Thymus (tissue), 11 donors: ENCODE results near the gene SEZ6L. TPM values are rescaled to one million over a fixed set of nuclear protein-coding genes. Genes with fewer than 3 reads are reported as not detected.

Source experiments
- DNase-seq, 9 donors: peaks; one replicate each; pipeline ENCODE4 v3.0.0-alpha.2; 2013; ENCODE audit warnings: low spot score in 9 of 9, low read depth in 6 of 9, missing footprints in 1 of 9
- H3K27ac ChIP-seq, 2 donors: one replicate each; pipeline ENCODE4 v1.5.1; 2013; ENCODE audit warnings: control low read depth in 1 of 2, low read depth in 1 of 2, low read length in 1 of 2, mild to moderate bottlenecking in 1 of 2, moderate library complexity in 1 of 2
- H3K27me3 ChIP-seq, 2 donors: one replicate each; pipeline ENCODE4 v1.5.1; 2013; ENCODE audit warnings: low read length in 1 of 2; ENCODE audit not compliant: control insufficient read depth in 2 of 2, insufficient read depth in 1 of 2
- H3K36me3 ChIP-seq, 2 donors: one replicate each; pipeline ENCODE4 v1.5.1; 2013; ENCODE audit warnings: low read length in 1 of 2, mild to moderate bottlenecking in 1 of 2, moderate library complexity in 1 of 2; ENCODE audit not compliant: control insufficient read depth in 2 of 2, insufficient read depth in 2 of 2
- H3K4me1 ChIP-seq, 2 donors: one replicate each; pipeline ENCODE4 v1.5.1; 2013; ENCODE audit warnings: low read length in 2 of 2; ENCODE audit not compliant: control insufficient read depth in 2 of 2, insufficient read depth in 2 of 2
- H3K4me3 ChIP-seq, 2 donors: one replicate each; pipeline ENCODE4 v1.5.1; 2013; ENCODE audit warnings: low read length in 2 of 2, control low read depth in 1 of 2, mild to moderate bottlenecking in 1 of 2
- H3K9me3 ChIP-seq, 2 donors: one replicate each; pipeline ENCODE4 v1.5.1; 2013; ENCODE audit warnings: low read length in 1 of 2, mild to moderate bottlenecking in 1 of 2; ENCODE audit not compliant: control insufficient read depth in 2 of 2, insufficient read depth in 1 of 2
- WGBS: extraction: QIAGEN DNeasy Blood & Tissue Kit; methylation state at CpG from one replicate; pipeline ENCODE4 v1.1.7; 2013; 5-methylcytosine and 5-hydroxymethylcytosine counted together
- polyA plus RNA-seq: library from polyadenylated mRNA; stranded (reverse); fragments of 200-250 nt; gene quantifications from one replicate; pipeline ENCODE4 v1.2.3, GENCODE V29; 2013
- total RNA-seq: library from RNA; stranded (reverse); fragments of 120-200 nt; gene quantifications from one replicate; pipeline ENCODE4 v1.2.4, GENCODE V29; 2013
- donor health status: healthy.

Gene SEZ6L
- total and polyA plus RNA-seq, 2 donors = 0.37 to 0.90 TPM

- no peak for DNase-seq
- Histone ChIP-seq H3K36me3 (no peaks in the 10 kb centered on the region), H3K27me3 (peaks cover 0 to 6% of the 10 kb centered on the region in 2 donors), H3K4me3 (no peak overlapping the region), H3K4me1 (no peaks in the 10 kb centered on the region), H3K9me3 (no peaks in the 10 kb centered on the region), H3K27ac (no peak overlapping the region)
- WGBS = 80% methylated on average over 9 of the region's 9 CpGs
Measured at GRCh38 chr22:26416670-26417276, 247.5 kb downstream of the SEZ6L start.

GRCh38 chr22:26417406-26417805, 248.1 kb downstream of the SEZ6L start:
- Histone ChIP-seq H3K36me3 (no peaks in the 10 kb centered on the region), H3K9me3 (no peaks in the 10 kb centered on the region), H3K4me3 (no peak overlapping the region), H3K27me3 (peaks cover 0 to 6% of the 10 kb centered on the region in 2 donors), H3K4me1 (no peaks in the 10 kb centered on the region), H3K27ac (no peak overlapping the region)
- WGBS = 94% methylated on average over 3 of the region's 3 CpGs
- no peak for DNase-seq

GRCh38 chr22:26418620-26419019, 249.4 kb downstream of the SEZ6L start:
- Histone ChIP-seq H3K27me3 (peaks cover 0 to 6% of the 10 kb centered on the region in 2 donors), H3K4me3 (no peak overlapping the region)
- WGBS = 80% methylated on average over 3 of the region's 3 CpGs

GRCh38 chr22:26426924-26427323, 257.7 kb downstream of the SEZ6L start:
- H3K27me3 ChIP-seq = peaks cover 7 to 27% of the 10 kb centered on the region in 2 donors
- DNase-seq = no peak

More at GRCh38 chr22:26418620-26419019, 249.4 kb downstream of the SEZ6L start:
- Histone ChIP-seq H3K36me3 (no peaks in the 10 kb centered on the region), H3K9me3 (peaks cover 0 to 1% of the 10 kb centered on the region in 2 donors), H3K4me1 (no peaks in the 10 kb centered on the region), H3K27ac (no peak overlapping the region)
- DNase-seq = no peak

GRCh38 chr22:26428515-26429457, 259.5 kb downstream of the SEZ6L start, which contains the start of gene ASPHD2:
Gene ASPHD2, plus strand, starts transcription at chr22:26429260. Its CDS starts 4,356 bp downstream, at chr22:26433616.
- peaks cover 7 to 27% of the 10 kb centered on the region in 2 donors for H3K27me3 ChIP-seq
- H3K36me3 ChIP-seq = peaks cover 0 to 3% of the 10 kb centered on the region in 2 donors
- WGBS = under 1% methylated on average over 96 of the region's 96 CpGs
- H3K4me3 ChIP-seq = peak within 1 kb of the TSS; percentile 83
- peak within 1 kb of the TSS; percentile 93 to 98 for H3K27ac ChIP-seq
- H3K9me3 ChIP-seq = peaks cover 0 to 4% of the 10 kb centered on the region in 2 donors
- peaks cover 13 to 14% of the 10 kb centered on the region in 2 donors for H3K4me1 ChIP-seq
- peak; percentile 66 to 91 (median 74) for DNase-seq

More at GRCh38 chr22:26426924-26427323, 257.7 kb downstream of the SEZ6L start:
- Histone ChIP-seq H3K4me3 (no peak overlapping the region), H3K36me3 (no peaks in the 10 kb centered on the region), H3K9me3 (peaks cover 1 to 4% of the 10 kb centered on the region in 2 donors), H3K27ac (no peak overlapping the region), H3K4me1 (peaks cover 13 to 14% of the 10 kb centered on the region in 2 donors)

GRCh38 chr22:26429458-26430286, 260.4 kb downstream of the SEZ6L start:
- WGBS = 11% methylated on average over 50 of the region's 50 CpGs
- DNase-seq = peak in 1 of 9 donors; percentile 9
- Histone ChIP-seq H3K9me3 (peaks cover 0 to 4% of the 10 kb centered on the region in 2 donors), H3K36me3 (peaks cover 0 to 3% of the 10 kb centered on the region in 2 donors), H3K4me1 (peaks cover 13 to 14% of the 10 kb centered on the region in 2 donors), H3K27ac (peak overlapping the region in 1 of 2 donors; percentile 47), H3K27me3 (peaks cover 7 to 27% of the 10 kb centered on the region in 2 donors), H3K4me3 (peak overlapping the region in 1 of 2 donors; percentile 83)

- Histone ChIP-seq H3K4me1 (peaks cover 13 to 14% of the 10 kb centered on the region in 2 donors), H3K9me3 (peaks cover 0 to 4% of the 10 kb centered on the region in 2 donors), H3K27ac (no peak overlapping the region), H3K36me3 (peaks cover 0 to 3% of the 10 kb centered on the region in 2 donors), H3K27me3 (peaks cover 7 to 27% of the 10 kb centered on the region in 2 donors), H3K4me3 (no peak overlapping the region)
- 93% methylated on average over 2 of the region's 2 CpGs for WGBS
- no peak for DNase-seq
Measured at GRCh38 chr22:26430600-26430999, 261.3 kb downstream of the SEZ6L start.

GRCh38 chr22:26431261-26431995, 262.2 kb downstream of the SEZ6L start:
- 97% methylated on average over 13 of the region's 13 CpGs for WGBS
- H3K27me3 ChIP-seq = peaks cover 7 to 23% of the 10 kb centered on the region in 2 donors
- peaks cover 13 to 14% of the 10 kb centered on the region in 2 donors for H3K4me1 ChIP-seq
- no peak overlapping the region for H3K27ac ChIP-seq
- peak in 1 of 9 donors; percentile 7 for DNase-seq
- H3K36me3 ChIP-seq = peaks cover 0 to 3% of the 10 kb centered on the region in 2 donors
- peaks cover 0 to 4% of the 10 kb centered on the region in 2 donors for H3K9me3 ChIP-seq
- no peak overlapping the region for H3K4me3 ChIP-seq
